Esophagus muscularis mucosa (tissue), 4 donors: Measurements from ENCODE around the gene ARHGAP23. TPM values are rescaled to one million over a fixed set of nuclear protein-coding genes. Genes with fewer than 3 reads are reported as not detected.
A peak's percentile ranks its signal among the peaks of the same experiment; 100 is the strongest.
"Not testable (repeated sequence)": the region's sequence is repeated elsewhere in the genome, so short reads cannot be mapped to it uniquely, and the experiment has no call there.

Source experiments
- DNase-seq: peaks from one replicate; pipeline ENCODE4 v3.0.0-alpha.2; 2017; ENCODE audit errors: extremely low spot score
- H3K27ac ChIP-seq, 4 donors: fragments of 200-600 bp; sonication (generic); replicated peaks in 1 of 4; 1 replicate in 3 of 4; 2 replicates in 1 of 4; pipeline ENCODE4 v1.5.1; 2016 to 2019; ENCODE audit warnings: mild to moderate bottlenecking in 1 of 4
- H3K27me3 ChIP-seq, 4 donors: fragments of 200-600 bp; sonication (generic); one replicate each; pipeline versions ENCODE4 v1.5.1 to v1.6.0; 2016 to 2019
- H3K36me3 ChIP-seq, 4 donors: fragments of 200-600 bp; sonication (generic); one replicate each; pipeline ENCODE4 v1.5.1; 2016 to 2019
- H3K4me1 ChIP-seq, 4 donors: fragments of 200-600 bp; sonication (generic); one replicate each; pipeline ENCODE4 v1.5.1; 2016 to 2019
- H3K4me3 ChIP-seq, 4 donors: fragments of 200-600 bp; sonication (generic); 1 replicate in 2 of 4; 2 replicates in 2 of 4; pipeline ENCODE4 v1.5.1; 2016 to 2019; ENCODE audit warnings: mild to moderate bottlenecking in 4 of 4, moderate library complexity in 1 of 4
- H3K9me3 ChIP-seq, 4 donors: fragments of 200-600 bp; sonication (generic); 1 replicate in 3 of 4; 2 replicates in 1 of 4; pipeline ENCODE4 v1.5.1; 2016 to 2019
- CTCF ChIP-seq, 3 experiments: fragments of 200-600 bp in 2 of 3; fragments of 450-650 bp in 1 of 3; sonication (generic) in 2 of 3; IDR thresholded peaks; one replicate each; pipeline ENCODE4 v1.5.1; 2017 to 2019; ENCODE audit warnings: antibody characterized with exemption in 3 of 3, mild to moderate bottlenecking in 2 of 3, moderate library complexity in 1 of 3
- EP300 ChIP-seq: sonication (generic); formaldehyde crosslinking; IDR thresholded peaks from one replicate; pipeline ENCODE4 v1.6.1; 2017; ENCODE audit warnings: antibody characterized with exemption
- POLR2A ChIP-seq: fragments of 450-650 bp; IDR thresholded peaks from one replicate; pipeline ENCODE4 v1.6.1; 2017; ENCODE audit warnings: antibody characterized with exemption, moderate library complexity, mild to moderate bottlenecking, low read depth
- POLR2AphosphoS5 ChIP-seq, 2 donors: sonication (generic); formaldehyde crosslinking; IDR thresholded peaks; one replicate each; pipeline ENCODE4 v1.6.1; 2017; ENCODE audit warnings: antibody characterized with exemption in 2 of 2
- WGBS: methylation state at CpG from one replicate; pipeline ENCODE4 v1.1.5; 2018; 5-methylcytosine and 5-hydroxymethylcytosine counted together
- intact Hi-C: fragments of 100-400 bp; cut with DNase I; formaldehyde crosslinking; loops from one replicate; pipeline ENCODE4 v1.15.1; 2023
- total RNA-seq, 4 donors: library from RNA; depleted of rRNA; stranded (reverse); fragments of >200 nt; gene quantifications; one replicate each; pipeline versions ENCODE4 v1.1.0 to v1.2.1, GENCODE V29; 2016

Gene ARHGAP23
- total RNA-seq, 4 donors from 2014 or later: 58.6 to 150 (median 104) TPM

GRCh38 chr17:38474666-38475065, 46.4 kb downstream of the ARHGAP23 start:
- WGBS: 39% methylated on average over 8 of the region's 8 CpGs
- Histone ChIP-seq H3K4me1 (peaks cover 0 to 43% (median 36%) of the 10 kb centered on the region in 4 donors), H3K27ac (peak overlapping the region; percentile 47 to 70 (median 55)), H3K36me3 (peaks cover 33 to 100% (median 91%) of the 10 kb centered on the region in 4 donors)
- peak; percentile 27 to 40 (median 39) for TF ChIP-seq CTCF (IDR thresholded peaks at IDR 0.05)
- DNase-seq, intact Hi-C loops, H3K4me3 ChIP-seq, H3K9me3 ChIP-seq, H3K27me3 ChIP-seq: not testable (repeated sequence)

- no peak for TF ChIP-seq POLR2A
- no peak for TF ChIP-seq EP300
- TF ChIP-seq POLR2AphosphoS5 (IDR thresholded peaks at IDR 0.05): no peak
- TF ChIP-seq CTCF (IDR thresholded peaks at IDR 0.05): no peak
- DNase-seq: no peak
- H3K27me3 ChIP-seq: no peaks in the 10 kb centered on the region
- peak overlapping the region in 3 of 4 donors; percentile 19 to 28 (median 27) for H3K27ac ChIP-seq
- no peak overlapping the region for H3K4me3 ChIP-seq
- 74% methylated on average over 7 of the region's 7 CpGs for WGBS
- intact Hi-C loops: no loop called here
- peaks cover 0 to 35% (median 27%) of the 10 kb centered on the region in 4 donors for H3K4me1 ChIP-seq
- no peaks in the 10 kb centered on the region for H3K9me3 ChIP-seq
- H3K36me3 ChIP-seq: peaks cover 32 to 99% (median 90%) of the 10 kb centered on the region in 4 donors
These were observed 48.3 kb downstream of the ARHGAP23 start for GRCh38 chr17:38476549-38476948.

- intact Hi-C loops, DNase-seq, H3K4me3 ChIP-seq, H3K27me3 ChIP-seq, H3K9me3 ChIP-seq: not testable (repeated sequence)
- 100% methylated on average over 2 of the region's 36 CpGs for WGBS
- H3K27ac ChIP-seq: peak overlapping the region in 1 of 4 donors; percentile 19
- H3K4me1 ChIP-seq: peaks cover 0 to 33% (median 31%) of the 10 kb centered on the region in 4 donors
- peaks cover 24 to 99% (median 88%) of the 10 kb centered on the region in 4 donors for H3K36me3 ChIP-seq
These were observed 49.2 kb downstream of the ARHGAP23 start for GRCh38 chr17:38477417-38477816.

DNA sequence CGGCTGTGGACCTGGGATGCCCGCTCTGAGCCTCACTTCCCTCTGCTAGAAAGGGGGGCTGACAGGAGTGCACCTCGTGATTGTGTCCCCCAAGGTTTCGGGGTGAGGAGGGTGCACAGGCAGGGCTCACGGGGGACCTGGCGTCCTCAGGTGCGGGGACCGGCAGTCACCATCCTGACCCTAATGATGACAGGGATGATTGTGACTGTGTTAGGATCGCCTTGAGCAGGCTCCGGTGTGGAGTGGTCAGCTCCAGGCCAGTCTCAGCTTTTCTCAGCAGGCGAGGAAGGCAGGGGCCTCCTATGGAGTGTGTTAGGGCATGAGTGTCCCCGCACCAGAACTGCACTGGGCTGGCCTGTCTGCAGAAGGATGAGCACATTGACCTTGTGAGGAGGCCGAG, 49.7 kb downstream of the ARHGAP23 start:
- peaks cover 0 to 37% (median 31%) of the 10 kb centered on the region in 4 donors for H3K4me1 ChIP-seq
- H3K9me3 ChIP-seq, DNase-seq, H3K4me3 ChIP-seq, H3K27me3 ChIP-seq, H3K27ac ChIP-seq, intact Hi-C loops: not testable (repeated sequence)
- H3K36me3 ChIP-seq: peaks cover 18 to 99% (median 88%) of the 10 kb centered on the region in 4 donors
- WGBS: 89% methylated on average over 11 of the region's 13 CpGs

GRCh38 chr17:38478667-38479066, 50.4 kb downstream of the ARHGAP23 start:
- H3K27me3 ChIP-seq, H3K4me3 ChIP-seq, DNase-seq, intact Hi-C loops, H3K9me3 ChIP-seq: not testable (repeated sequence)
- Histone ChIP-seq H3K27ac (peak overlapping the region in 1 of 4 donors; percentile 10), H3K4me1 (peaks cover 0 to 38% (median 32%) of the 10 kb centered on the region in 4 donors), H3K36me3 (peaks cover 15 to 99% (median 88%) of the 10 kb centered on the region in 4 donors)
- WGBS: 90% methylated on average over 3 of the region's 4 CpGs

DNA sequence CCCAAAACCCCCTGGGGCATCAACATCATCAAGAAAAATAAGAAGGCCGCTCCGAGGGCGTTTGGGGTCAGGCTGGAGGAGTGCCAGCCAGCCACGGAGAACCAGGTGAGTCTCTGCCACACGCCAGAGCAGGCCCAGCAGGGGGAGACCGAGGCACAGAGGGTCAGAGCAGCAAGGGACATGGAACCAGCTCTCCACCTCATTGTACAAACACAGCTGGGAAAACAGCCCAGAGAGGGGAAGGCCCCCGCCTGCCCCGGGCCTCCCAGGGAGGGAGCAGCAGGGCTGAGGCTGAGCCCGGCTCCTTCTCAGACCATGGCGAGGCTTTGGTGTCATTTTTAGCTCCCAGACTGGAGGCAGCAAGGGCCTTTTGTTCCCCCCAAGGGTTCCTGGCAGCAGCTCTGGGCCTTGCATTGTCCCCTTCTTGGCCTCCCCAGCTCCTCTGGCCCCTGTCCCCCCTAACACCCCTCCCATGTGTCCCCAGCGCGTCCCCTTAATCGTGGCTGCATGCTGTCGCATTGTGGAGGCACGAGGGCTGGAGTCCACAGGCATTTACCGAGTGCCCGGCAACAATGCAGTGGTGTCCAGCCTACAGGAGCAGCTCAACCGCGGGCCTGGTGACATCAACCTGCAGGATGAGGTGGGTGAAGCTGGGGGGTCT, 53.9 kb downstream of the ARHGAP23 start:
- H3K4me3 ChIP-seq, DNase-seq, H3K27ac ChIP-seq, H3K9me3 ChIP-seq, H3K27me3 ChIP-seq: not testable (repeated sequence)
- Histone ChIP-seq H3K4me1 (peaks cover 18 to 48% (median 41%) of the 10 kb centered on the region in 4 donors), H3K36me3 (peaks cover 10 to 78% (median 66%) of the 10 kb centered on the region in 4 donors)
- WGBS: 70% methylated on average over 6 of the region's 19 CpGs
- intact Hi-C loops: loop anchor here (5.0 kb wide), 2 partner anchors 35 to 55 kb away; partner anchors contain the start of gene ARHGAP23

DNA sequence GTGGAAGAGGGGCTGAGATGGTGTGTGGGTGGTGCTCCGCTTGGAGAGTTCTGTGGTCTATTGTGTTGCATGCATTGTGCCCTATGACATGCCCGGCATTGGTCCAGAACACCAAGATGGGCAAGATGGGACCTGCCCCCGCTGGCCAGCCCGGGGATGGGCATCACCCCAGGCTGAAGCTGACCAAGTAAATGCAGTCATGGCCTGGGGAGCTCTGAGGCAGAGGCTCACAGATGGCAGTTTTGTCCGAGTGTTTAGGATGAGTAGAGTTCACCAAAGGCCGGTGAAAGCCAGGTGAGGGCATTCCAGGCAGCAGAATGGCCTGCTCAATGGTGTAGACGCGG, 54.4 kb downstream of the ARHGAP23 start:
- DNase-seq, H3K27me3 ChIP-seq, H3K4me3 ChIP-seq, H3K9me3 ChIP-seq: not testable (repeated sequence)
- intact Hi-C loops: loop anchor here (5.0 kb wide), 2 partner anchors 35 to 55 kb away; partner anchors contain the start of gene ARHGAP23
- Histone ChIP-seq H3K4me1 (peaks cover 18 to 48% (median 42%) of the 10 kb centered on the region in 4 donors), H3K27ac (peak overlapping the region in 1 of 4 donors; percentile 26), H3K36me3 (peaks cover 10 to 78% (median 64%) of the 10 kb centered on the region in 4 donors)
- 84% methylated on average over 6 of the region's 8 CpGs for WGBS
